HPDE6-E6E7 (cell line): ENCODE data around the gene HADHB.
A peak's percentile ranks its signal among the peaks of the same experiment; 100 is the strongest.

Experiments
- DNase-seq: peaks from one replicate; pipeline ENCODE4 v3.0.0; 2011; ENCODE audit warnings: missing footprints; ENCODE audit errors: extremely low spot score

HADHB gene

GRCh38 chr2:26244309-26245230, at the start of gene HADHB, which contains the start of gene HADHA:
Gene HADHB, plus strand, starts transcription at chr2:26244939. Its CDS starts 9,316 bp downstream, at chr2:26254255.
Gene HADHA, minus strand, starts transcription at chr2:26244632. Its CDS starts 36 bp downstream, at chr2:26244596.
- peak; percentile 83 for DNase-seq

- DNase-seq, result no peak
Measured at GRCh38 chr2:26195040-26195984, 49.4 kb upstream of the HADHB start.

- no peak for DNase-seq
Measured at GRCh38 chr2:26196683-26197418, 47.9 kb upstream of the HADHB start.

- no peak for DNase-seq
Measured at GRCh38 chr2:26197516-26197915, 47.2 kb upstream of the HADHB start.

- DNase-seq, result no peak
Measured at GRCh38 chr2:26202981-26203490, 41.7 kb upstream of the HADHB start.

- no peak for DNase-seq
Measured at GRCh38 chr2:26203906-26204305, 40.8 kb upstream of the HADHB start.

DNA sequence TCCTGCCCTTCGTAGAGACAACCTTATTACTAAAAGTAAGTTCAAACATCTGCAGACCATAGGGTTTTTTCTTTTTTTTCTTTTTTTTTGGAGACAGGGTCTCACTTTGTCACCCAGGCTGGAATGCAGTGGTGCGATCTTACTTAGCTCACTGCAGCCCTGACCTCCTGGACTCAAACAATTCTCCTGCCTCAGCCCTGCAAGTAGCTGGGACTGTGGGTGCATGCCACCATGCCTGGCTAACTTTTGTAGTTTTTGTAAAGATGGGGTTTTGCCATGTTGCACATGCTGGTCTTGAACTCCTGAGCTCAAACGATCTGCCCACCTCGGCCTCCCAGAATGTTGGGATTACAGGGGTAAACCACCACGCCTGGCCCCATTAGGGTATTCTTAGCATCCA, 32.7 kb upstream of the HADHB start:
- no peak for DNase-seq

- DNase-seq, result no peak
Measured at GRCh38 chr2:26214759-26215158, 30.0 kb upstream of the HADHB start.

GRCh38 chr2:26215833-26216232, 28.9 kb upstream of the HADHB start:
- DNase-seq, result no peak

DNA sequence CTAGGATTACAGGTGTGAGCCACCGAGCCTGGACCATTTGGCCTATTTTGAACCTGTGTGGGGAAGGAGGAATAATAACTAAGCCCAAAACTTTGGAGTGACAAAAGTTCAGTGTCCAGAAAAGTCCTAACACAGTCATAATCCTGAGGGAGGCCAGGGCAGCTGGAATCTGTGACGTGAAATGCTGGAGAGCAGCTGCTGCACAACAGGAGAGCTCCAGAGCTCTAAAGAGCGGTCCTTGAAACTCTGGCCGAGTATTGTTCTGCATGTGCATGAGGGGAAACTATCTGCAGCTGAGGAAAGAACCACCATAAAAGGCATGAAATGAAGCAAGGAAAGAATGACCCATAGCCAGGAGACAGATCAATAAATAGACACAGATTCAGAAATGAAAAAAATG, 28.2 kb upstream of the HADHB start:
- DNase-seq, result no peak

DNA sequence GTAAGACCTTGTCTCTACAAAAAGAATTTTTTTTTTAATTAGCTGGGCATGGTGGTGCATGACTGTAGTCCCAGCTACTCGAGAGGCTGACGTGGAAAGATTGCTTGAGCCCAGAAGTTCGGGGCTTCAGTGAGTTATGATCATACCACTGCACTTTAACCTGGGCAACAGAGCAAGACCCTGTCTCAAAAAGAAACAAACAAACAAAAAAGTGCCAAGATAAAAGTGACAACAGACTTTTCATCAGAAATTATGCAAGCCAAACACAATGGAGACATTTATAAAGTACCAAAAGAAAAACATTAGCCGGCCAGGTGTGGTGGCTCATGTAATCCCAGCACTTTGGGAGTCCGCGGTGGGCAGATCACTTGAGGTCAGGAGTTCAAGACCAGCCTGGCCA, 27.0 kb upstream of the HADHB start:
- no peak for DNase-seq

- DNase-seq, result no peak
Measured at GRCh38 chr2:26223018-26223417, 21.7 kb upstream of the HADHB start.

DNA sequence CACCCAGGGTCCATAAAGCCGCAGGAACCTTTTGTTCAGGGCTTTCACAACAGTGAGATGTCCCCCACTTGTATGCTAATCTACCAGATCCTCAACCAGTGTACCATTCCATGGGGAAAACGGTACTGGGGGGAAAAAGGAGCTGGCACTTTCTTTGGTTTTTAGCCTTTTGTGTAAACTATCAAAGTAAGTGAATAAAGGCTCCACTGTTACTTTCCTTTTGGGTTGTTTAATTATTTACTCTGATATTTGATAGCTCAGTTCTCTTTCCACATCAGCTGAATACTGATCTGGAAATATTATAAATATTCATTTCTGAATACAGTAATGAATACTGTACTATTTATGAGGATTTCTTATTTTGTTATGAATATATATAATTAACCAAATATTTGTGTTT, 20.6 kb upstream of the HADHB start:
- no peak for DNase-seq

DNA sequence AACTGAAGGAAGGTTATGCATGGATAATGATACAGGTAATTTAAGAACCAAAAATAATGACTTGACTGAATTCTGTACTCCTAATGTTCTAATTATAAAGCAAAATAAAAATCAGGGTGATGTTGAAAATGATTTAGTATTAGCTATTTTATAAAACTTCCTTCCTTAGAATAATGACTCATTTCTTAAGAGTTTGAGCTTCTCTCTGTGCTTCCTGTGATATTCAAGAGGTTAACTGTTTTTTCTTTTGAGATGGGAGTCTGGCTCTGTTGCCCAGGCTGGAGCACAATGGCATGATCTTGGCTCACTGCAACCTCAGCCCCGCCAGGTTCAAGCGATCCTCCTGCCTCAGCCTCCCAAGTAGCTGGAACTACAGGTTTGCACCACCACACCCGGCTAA, 15.1 kb upstream of the HADHB start:
- DNase-seq, result no peak

DNA sequence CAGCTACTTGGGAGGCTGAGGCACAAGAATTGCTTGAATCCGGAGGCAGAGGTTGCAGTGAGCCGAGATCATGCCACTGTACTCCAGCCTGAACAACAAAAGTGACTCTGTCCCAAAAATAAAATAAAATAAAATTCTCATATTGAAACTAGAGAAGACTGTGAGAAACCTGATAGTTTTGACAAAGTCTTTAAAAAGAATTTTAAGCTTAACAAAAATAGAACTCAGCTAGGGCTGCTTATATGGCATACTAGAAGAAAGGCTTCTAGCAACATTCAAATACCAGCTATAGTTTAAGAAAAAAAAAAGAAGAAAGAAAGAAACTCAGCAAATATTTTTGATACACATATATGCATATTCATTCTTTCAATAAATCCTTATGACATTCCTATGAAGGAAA, 13.9 kb upstream of the HADHB start:
- no peak for DNase-seq

DNA sequence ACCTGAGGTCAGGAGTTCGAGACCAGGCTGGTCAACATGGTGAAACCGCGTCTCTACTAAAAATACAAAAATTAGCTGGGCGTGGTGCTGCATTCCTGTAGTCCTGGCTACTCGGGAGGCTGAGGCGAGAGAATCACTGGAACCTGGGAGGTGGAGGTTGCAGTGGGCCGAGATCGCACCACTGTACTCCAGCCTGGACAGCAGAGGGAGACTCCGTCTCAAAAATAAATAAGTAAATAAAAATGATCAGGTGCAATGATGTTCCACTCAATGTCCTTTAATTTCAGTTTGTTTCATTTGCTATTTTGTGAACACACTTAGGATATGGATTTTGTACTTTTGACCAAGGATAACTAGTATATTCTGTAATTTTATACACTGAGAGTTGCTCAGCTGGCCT, 9.7 kb upstream of the HADHB start:
- no peak for DNase-seq

- DNase-seq, result no peak
Measured at GRCh38 chr2:26237868-26238267, 6.9 kb upstream of the HADHB start.

DNA sequence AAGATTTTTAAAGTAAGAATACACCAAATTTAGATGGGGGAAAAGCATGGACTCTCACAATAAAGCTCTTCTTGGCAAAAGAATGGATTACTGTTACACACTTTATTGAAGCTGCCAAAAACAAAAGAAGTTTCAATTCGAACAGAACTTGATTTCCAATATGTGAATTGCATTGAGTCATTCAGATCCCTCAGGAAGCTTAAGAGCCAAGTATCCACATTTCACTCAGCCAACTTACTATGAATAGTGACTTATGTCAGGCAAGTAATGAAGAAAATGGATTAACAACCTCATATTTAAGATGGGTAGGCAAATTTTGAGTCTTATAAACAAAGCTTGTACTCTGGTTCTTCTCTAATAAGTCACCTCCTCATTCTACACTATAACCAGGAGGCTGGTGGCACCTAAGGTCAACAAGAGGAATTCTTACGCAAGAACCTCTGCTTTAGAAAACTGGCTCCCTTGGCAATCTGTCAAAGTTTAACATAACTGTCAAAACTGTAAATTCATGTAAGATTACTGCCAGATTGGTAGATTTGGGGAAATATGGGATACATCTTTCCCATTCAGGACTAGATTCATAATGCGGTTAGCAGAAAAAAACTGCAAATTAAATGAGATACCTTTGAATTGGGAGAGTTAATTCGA, 6.3 kb upstream of the HADHB start:
- no peak for DNase-seq

GRCh38 chr2:26241928-26242436, 2.8 kb upstream of the HADHB start:
- no peak for DNase-seq

DNA sequence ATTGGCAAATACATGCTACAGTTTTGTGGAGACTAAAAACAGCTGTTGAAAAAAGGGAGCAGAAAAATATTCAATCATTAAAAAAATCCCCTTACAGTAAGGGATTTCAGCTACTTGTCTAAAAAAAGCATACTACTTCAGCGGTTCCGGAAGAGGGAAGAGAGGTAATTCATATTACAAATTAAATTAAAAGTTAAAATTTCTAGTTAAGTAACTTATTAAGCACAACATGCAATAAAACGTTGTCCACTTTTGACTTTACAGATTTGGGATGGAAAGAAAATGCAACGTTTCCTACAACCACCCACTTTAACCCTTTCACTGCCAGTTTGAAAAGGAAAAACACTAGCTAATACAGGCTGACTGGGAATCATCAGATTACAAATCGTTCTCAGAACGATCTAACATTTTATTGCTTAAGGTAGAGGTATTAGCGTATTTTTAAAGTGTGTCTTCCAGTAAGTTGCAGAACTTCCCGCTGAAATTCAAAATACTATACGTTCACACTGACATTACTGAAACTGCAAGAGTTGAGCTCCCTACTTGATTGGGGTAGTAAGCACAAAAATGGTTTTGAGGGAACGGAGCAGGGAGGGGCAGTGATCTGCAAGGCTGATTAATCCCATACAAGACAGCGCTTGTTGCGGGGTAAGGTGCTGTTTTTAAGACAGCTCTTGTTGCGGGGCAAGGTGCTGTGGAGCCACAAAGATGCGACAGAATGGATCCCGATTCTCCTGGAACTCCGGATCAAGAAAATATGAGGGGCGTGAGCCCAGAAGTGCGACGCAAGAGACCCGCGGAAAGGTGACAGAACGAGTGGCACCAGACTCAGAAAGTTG, 1.1 kb upstream of the HADHB start:
- DNase-seq, result no peak
